Neutrophil (primary cell): ENCODE data around the gene VAPA.

Source experiments
- H3K27ac ChIP-seq: fragments of 200-600 bp; sonication (generic); 2 replicates; pipeline ENCODE4 v1.5.1; 2016; ENCODE audit warnings: mild to moderate bottlenecking, moderate library complexity
- H3K27me3 ChIP-seq: fragments of 200-600 bp; sonication (generic); 2 replicates; pipeline ENCODE4 v1.6.0; 2016; ENCODE audit warnings: mild to moderate bottlenecking
- H3K36me3 ChIP-seq: fragments of 200-600 bp; sonication (generic); 2 replicates; pipeline ENCODE4 v1.5.1; 2017
- H3K4me1 ChIP-seq, 2 experiments: fragments of 200-600 bp in 1 of 2; sonication (generic) in 1 of 2; 1 replicate in 1 of 2; 2 replicates in 1 of 2; pipeline versions ENCODE4 v1.5.1 to v1.6.1; 2013 to 2016; ENCODE audit warnings: low read depth in 1 of 2, low read length in 1 of 2, mild to moderate bottlenecking in 1 of 2, moderate library complexity in 1 of 2; ENCODE audit not compliant: control insufficient read depth in 1 of 2, insufficient read depth in 1 of 2
- H3K4me3 ChIP-seq, 2 experiments: fragments of 200-600 bp in 1 of 2; sonication (generic) in 1 of 2; 1 replicate in 1 of 2; 2 replicates in 1 of 2; pipeline ENCODE4 v1.5.1; 2013 to 2016; ENCODE audit warnings: low read depth in 1 of 2, low read length in 1 of 2, mild to moderate bottlenecking in 1 of 2, moderate library complexity in 1 of 2
- H3K9me3 ChIP-seq: fragments of 200-600 bp; sonication (generic); 2 replicates; pipeline ENCODE4 v1.5.1; 2016
- CTCF ChIP-seq: fragments of 200-600 bp; sonication (generic); IDR thresholded peaks from 2 replicates; pipeline ENCODE4 v1.5.1; 2016; ENCODE audit warnings: antibody characterized with exemption

VAPA gene

GRCh38 chr18:9946831-9947230, 33.0 kb downstream of the VAPA start:
- Histone ChIP-seq H3K4me1 (peaks cover 0 to 6% of the 10 kb centered on the region in 2 experiments), H3K27me3 (no peaks in the 10 kb centered on the region), H3K4me3 (no peak overlapping the region), H3K27ac (no peak overlapping the region), H3K36me3 (peaks cover 73% of the 10 kb centered on the region), H3K9me3 (no peaks in the 10 kb centered on the region)
- no peak for TF ChIP-seq CTCF

- Histone ChIP-seq H3K9me3 (no peaks in the 10 kb centered on the region), H3K36me3 (peaks cover 73% of the 10 kb centered on the region), H3K27me3 (no peaks in the 10 kb centered on the region), H3K4me3 (no peak overlapping the region), H3K4me1 (peaks cover 0 to 6% of the 10 kb centered on the region in 2 experiments), H3K27ac (no peak overlapping the region)
- no peak for TF ChIP-seq CTCF
Observed at GRCh38 chr18:9947248-9947647, 33.4 kb downstream of the VAPA start.

- Histone ChIP-seq H3K36me3 (peaks cover 82% of the 10 kb centered on the region), H3K27me3 (no peaks in the 10 kb centered on the region), H3K4me1 (peaks cover 8 to 11% of the 10 kb centered on the region in 2 experiments), H3K4me3 (no peak overlapping the region), H3K27ac (no peak overlapping the region), H3K9me3 (no peaks in the 10 kb centered on the region)
- no peak for TF ChIP-seq CTCF
Observed at GRCh38 chr18:9949315-9949714, 35.5 kb downstream of the VAPA start.

GRCh38 chr18:9949861-9950260, 36.0 kb downstream of the VAPA start:
- H3K4me3 ChIP-seq: no peak overlapping the region
- TF ChIP-seq CTCF: no peak
- H3K9me3 ChIP-seq: no peaks in the 10 kb centered on the region
- H3K36me3 ChIP-seq: peaks cover 84% of the 10 kb centered on the region
- no peaks in the 10 kb centered on the region for H3K27me3 ChIP-seq
- H3K27ac ChIP-seq: peak overlapping the region; percentile 18
- peaks cover 8 to 11% of the 10 kb centered on the region in 2 experiments for H3K4me1 ChIP-seq

GRCh38 chr18:9950289-9951016, 36.6 kb downstream of the VAPA start:
- Histone ChIP-seq H3K4me1 (peaks cover 8 to 11% of the 10 kb centered on the region in 2 experiments), H3K4me3 (no peak overlapping the region), H3K36me3 (peaks cover 85% of the 10 kb centered on the region), H3K9me3 (no peaks in the 10 kb centered on the region), H3K27ac (peak overlapping the region; percentile 18), H3K27me3 (no peaks in the 10 kb centered on the region)
- no peak for TF ChIP-seq CTCF
